ENCODE results near the gene PHF23. TPM values are rescaled to one million over a fixed set of nuclear protein-coding genes. Genes with fewer than 3 reads are reported as not detected.
A peak's percentile ranks its signal among the peaks of the same experiment; 100 is the strongest.

PHF23 gene
- total and polyA plus RNA-seq, 9 of the 15 experiments (the other 6 are each of a cell fraction or from before 2014, with no cell fraction given), result 7.4 to 87.5 (median 33.7) TPM

DNA sequence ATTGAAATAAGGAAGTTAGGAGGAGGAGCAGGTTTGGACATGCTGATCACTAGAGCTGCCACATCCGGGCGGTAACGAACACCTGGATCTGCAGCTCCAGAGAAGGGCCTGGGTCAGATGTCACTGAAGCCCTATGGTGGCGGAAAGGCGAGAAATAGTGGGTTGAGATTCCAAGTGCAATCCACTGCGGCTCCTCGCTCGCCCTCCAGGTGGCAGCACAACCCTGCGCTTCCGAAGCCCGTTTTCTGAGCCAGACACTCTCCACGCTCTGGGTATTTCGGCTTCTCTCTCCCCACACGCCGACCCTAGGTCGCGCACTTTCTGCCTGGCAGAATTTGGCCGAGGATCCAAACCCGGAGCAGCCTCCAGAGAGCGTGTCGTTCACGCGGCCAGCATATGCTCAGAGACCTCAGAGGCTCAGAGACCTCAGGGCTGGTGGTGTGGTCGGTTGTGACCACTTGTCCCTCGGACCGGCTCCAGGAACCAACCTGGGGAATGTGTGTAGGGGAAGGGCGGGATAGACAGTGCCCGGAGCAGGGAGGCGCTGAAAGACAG, 41.3 kb upstream of the PHF23 start (continued):
- TF ChIP-seq, protein P1, sequence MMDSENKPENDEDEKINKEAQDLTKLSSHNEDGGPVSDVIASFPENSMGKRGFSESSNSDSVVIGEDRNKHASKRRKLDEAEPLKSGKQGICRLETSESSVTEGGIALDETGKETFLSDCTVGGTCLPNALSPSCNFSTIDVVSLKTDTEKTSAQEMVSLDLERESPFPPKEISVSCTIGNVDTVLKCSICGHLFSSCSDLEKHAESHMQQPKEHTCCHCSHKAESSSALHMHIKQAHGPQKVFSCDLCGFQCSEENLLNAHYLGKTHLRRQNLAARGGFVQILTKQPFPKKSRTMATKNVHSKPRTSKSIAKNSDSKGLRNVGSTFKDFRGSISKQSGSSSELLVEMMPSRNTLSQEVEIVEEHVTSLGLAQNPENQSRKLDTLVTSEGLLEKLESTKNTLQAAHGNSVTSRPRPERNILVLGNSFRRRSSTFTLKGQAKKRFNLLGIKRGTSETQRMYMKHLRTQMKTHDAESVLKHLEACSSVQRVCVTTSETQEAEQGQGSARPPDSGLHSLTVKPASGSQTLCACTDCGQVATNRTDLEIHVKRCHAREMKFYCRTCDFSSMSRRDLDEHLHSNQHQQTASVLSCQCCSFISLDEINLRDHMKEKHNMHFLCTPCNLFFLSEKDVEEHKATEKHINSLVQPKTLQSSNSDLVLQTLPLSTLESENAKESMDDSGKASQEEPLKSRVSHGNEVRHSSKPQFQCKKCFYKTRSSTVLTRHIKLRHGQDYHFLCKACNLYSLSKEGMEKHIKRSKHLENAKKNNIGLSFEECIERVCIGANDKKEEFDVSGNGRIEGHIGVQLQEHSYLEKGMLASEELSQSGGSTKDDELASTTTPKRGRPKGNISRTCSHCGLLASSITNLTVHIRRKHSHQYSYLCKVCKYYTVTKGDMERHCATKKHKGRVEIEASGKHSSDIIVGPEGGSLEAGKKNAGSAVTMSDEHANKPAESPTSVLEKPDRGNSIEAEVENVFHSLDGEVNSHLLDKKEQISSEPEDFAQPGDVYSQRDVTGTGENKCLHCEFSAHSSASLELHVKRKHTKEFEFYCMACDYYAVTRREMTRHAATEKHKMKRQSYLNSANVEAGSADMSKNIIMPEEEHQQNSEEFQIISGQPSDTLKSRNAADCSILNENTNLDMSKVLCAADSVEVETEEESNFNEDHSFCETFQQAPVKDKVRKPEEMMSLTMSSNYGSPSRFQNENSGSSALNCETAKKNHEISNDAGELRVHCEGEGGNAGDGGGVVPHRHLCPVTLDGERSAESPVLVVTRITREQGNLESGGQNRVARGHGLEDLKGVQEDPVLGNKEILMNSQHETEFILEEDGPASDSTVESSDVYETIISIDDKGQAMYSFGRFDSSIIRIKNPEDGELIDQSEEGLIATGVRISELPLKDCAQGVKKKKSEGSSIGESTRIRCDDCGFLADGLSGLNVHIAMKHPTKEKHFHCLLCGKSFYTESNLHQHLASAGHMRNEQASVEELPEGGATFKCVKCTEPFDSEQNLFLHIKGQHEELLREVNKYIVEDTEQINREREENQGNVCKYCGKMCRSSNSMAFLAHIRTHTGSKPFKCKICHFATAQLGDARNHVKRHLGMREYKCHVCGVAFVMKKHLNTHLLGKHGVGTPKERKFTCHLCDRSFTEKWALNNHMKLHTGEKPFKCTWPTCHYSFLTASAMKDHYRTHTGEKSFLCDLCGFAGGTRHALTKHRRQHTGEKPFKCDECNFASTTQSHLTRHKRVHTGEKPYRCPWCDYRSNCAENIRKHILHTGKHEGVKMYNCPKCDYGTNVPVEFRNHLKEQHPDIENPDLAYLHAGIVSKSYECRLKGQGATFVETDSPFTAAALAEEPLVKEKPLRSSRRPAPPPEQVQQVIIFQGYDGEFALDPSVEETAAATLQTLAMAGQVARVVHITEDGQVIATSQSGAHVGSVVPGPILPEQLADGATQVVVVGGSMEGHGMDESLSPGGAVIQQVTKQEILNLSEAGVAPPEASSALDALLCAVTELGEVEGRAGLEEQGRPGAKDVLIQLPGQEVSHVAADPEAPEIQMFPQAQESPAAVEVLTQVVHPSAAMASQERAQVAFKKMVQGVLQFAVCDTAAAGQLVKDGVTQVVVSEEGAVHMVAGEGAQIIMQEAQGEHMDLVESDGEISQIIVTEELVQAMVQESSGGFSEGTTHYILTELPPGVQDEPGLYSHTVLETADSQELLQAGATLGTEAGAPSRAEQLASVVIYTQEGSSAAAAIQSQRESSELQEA (IDR thresholded peaks at IDR 0.05; ENCODE audit: low read depth), result no peak
- TF ChIP-seq, protein P2, sequence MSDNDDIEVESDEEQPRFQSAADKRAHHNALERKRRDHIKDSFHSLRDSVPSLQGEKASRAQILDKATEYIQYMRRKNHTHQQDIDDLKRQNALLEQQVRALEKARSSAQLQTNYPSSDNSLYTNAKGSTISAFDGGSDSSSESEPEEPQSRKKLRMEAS (CRISPR knock-in tag; IDR thresholded peaks at IDR 0.05), result peak; percentile 89
- TF ChIP-seq L3MBTL2 (IDR thresholded peaks at IDR 0.05), result peak; percentile 74
- TF ChIP-seq ZNF146 (CRISPR knock-in tag; IDR thresholded peaks at IDR 0.05; ENCODE audit: unreplicated experiment), result no peak
- TF ChIP-seq ADNP (tag; IDR thresholded peaks at IDR 0.05), result no peak
- peak; percentile 83 for TF ChIP-seq MYC (IDR thresholded peaks at IDR 0.05; ENCODE audit: low read depth, low read length)
- TF ChIP-seq MYC (CRISPR knock-in tag; IDR thresholded peaks at IDR 0.05; ENCODE audit: borderline replicate concordance, low read depth), result no peak
- peak; percentile 46 for TF ChIP-seq ZNF232 (CRISPR knock-in tag; IDR thresholded peaks at IDR 0.05)
- TF ChIP-seq SMC3 (conservative IDR thresholded peaks at IDR 0.05; ENCODE audit: insufficient read depth, low read depth, low read length), result peak; percentile 88
- TF ChIP-seq, protein P3, sequence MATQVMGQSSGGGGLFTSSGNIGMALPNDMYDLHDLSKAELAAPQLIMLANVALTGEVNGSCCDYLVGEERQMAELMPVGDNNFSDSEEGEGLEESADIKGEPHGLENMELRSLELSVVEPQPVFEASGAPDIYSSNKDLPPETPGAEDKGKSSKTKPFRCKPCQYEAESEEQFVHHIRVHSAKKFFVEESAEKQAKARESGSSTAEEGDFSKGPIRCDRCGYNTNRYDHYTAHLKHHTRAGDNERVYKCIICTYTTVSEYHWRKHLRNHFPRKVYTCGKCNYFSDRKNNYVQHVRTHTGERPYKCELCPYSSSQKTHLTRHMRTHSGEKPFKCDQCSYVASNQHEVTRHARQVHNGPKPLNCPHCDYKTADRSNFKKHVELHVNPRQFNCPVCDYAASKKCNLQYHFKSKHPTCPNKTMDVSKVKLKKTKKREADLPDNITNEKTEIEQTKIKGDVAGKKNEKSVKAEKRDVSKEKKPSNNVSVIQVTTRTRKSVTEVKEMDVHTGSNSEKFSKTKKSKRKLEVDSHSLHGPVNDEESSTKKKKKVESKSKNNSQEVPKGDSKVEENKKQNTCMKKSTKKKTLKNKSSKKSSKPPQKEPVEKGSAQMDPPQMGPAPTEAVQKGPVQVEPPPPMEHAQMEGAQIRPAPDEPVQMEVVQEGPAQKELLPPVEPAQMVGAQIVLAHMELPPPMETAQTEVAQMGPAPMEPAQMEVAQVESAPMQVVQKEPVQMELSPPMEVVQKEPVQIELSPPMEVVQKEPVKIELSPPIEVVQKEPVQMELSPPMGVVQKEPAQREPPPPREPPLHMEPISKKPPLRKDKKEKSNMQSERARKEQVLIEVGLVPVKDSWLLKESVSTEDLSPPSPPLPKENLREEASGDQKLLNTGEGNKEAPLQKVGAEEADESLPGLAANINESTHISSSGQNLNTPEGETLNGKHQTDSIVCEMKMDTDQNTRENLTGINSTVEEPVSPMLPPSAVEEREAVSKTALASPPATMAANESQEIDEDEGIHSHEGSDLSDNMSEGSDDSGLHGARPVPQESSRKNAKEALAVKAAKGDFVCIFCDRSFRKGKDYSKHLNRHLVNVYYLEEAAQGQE (IDR thresholded peaks at IDR 0.05; ENCODE audit: borderline replicate concordance), result peak; percentile 91
- TF ChIP-seq, protein P3 (CRISPR knock-in tag; IDR thresholded peaks at IDR 0.05; ENCODE audit: low read depth), result no peak
- no peak for TF ChIP-seq ASH1L (IDR thresholded peaks at IDR 0.05; ENCODE audit: borderline replicate concordance, low read depth, partially characterized antibody)

All from K562 (cell line).